GM11168 (cell line): ENCODE measurements around the gene C1D.

Experiments
- in situ Hi-C: fragments of 300-500 bp; cut with MboI; formaldehyde crosslinking; loops from one replicate; pipeline ENCODE4 v1.12.0; 2022; ENCODE audit warnings: low sequenced_read_pairs; ENCODE audit not compliant: unreplicated experiment

The C1D gene

GRCh38 chr2:68059784-68060525, 2.8 kb downstream of the C1D start:
- in situ Hi-C loops: no loop called here

DNA sequence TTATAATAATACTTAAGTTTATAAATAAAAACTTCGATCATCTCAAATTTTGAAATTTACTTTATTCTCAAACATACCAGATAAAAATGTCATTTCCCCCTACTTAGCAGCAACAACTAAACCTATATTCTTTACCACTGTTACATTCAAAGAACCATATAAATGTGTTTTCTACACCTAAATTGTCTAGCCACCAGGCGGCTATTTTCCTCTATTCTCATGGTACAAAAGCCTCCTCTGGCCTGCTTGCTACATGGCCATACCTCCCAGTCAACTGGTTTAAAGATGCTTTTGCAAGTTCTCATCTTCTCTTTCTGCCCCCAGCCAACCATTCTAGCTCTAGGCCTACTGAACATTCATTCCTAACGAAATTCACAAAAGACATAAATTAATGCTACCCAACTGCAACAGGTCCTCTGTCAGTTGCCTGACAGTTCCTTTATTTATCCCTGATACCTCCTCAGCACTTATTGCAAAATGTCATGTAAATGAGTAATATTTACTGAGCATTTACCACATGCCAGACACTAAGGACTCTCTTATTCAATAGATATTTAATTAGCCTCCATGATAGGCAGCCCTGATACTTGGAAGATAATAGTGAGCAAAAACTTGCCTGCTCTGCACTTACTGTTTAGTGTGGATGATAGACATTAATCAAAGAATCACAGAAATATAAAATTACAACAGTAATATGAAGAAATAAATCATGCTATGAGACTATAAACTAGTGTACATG, 5.0 kb downstream of the C1D start:
- in situ Hi-C loops: no loop called here

- in situ Hi-C loops: no loop called here
These were observed 9.9 kb downstream of the C1D start for GRCh38 chr2:68052717-68053422.

DNA sequence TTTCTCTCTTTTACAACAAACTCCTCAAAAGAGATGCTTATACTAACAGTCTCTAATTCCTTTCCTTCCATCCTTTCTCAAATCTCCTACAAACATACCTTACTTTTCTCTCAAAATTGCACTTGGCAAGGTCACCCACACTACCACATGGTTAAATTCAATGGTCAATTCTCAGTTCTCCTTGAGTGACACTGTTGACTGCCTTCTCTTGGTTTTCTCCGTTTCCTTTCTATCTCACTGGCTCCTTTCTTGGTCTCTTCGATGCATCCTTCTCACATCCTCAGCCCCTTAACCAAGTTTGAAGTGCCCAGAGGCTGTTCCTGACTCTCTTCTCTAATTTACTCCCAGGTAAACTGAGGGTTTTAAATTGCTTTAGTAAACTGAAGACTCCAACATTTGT, 12.5 kb downstream of the C1D start:
- in situ Hi-C loops: no loop called here

- in situ Hi-C loops: no loop called here
These were observed 16.1 kb downstream of the C1D start for GRCh38 chr2:68046642-68047240.

GRCh38 chr2:68046224-68046623, 16.6 kb downstream of the C1D start:
- in situ Hi-C loops: no loop called here

DNA sequence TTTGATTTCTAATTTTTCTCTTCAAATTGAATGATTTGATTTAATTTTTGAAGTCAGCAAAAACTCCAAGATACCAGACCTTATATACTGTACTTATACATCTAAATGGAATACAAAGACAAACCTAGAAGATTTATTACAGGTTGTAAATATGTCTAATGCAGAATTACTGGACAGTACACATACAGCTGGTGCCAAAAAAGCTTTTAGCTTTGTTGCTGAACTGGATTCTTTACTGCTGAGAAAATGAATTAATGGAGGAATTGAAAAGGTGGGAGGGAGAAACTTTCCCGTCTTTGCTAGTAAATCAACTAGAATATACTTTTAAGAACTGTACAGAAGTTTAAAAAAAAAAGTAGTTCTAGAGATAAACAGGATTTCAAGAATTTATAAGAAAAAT, 17.5 kb downstream of the C1D start:
- in situ Hi-C loops: no loop called here

- in situ Hi-C loops: no loop called here
These were observed 18.7 kb downstream of the C1D start for GRCh38 chr2:68044099-68044498.

DNA sequence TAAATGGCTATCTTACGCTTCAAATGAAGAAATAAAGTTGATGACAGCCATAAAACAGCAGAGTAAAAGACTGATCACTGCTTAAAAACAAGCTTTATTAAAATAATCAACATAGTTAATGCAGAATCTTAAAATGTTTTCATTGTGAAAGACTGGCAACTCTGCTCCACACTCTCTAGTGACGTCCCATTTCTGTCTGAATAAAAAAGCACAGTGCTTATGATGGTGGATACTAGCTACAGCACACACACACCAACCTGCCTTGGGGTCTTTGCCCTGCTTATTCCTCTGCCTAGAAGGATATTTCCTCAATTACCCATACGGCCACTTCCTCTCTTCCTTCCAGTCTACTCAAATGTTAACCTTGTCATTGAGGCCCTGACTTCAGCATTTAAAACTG, 19.1 kb downstream of the C1D start:
- in situ Hi-C loops: no loop called here

DNA sequence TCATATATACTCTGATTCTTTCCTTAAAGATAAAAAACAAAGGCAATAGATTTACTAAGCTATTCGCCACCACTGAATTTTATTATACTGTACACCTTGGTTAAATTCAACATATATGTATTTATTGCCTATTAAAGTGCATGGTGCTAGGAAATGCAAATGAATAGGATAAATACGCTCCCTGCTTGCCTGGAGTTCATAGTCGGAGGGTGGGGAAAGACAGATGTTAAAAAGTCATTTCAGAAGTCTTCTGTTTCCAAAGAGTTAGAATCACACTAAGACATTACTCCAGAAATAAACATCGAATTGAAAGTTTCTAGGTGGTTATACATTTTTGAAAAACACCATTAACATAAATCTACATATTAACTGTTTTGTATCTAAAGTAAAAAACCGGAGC, 19.8 kb downstream of the C1D start:
- in situ Hi-C loops: no loop called here

DNA sequence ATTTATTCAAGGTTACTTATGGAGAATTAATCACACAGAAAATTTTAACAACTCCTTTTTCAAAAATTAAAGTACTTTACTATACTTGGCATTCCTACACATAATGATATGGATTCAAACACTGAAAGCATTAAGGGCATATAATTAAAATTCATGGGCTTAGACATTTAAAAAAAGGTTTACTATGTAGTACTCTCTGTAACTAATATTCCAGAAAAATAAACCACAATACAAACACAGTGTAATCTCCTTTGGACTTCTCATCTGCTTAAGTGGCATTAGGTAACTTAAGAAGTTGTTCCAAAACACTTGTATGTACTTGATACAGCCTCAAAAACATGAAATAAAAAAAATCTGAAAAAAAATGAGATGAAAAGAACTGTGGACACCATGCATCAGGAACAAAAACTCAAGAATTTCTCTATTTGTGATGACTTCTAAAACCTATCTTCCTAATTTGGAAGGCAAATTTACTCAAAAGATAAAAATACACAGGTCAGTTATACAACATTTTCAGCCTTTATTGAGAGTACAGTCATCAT, 21.0 kb downstream of the C1D start:
- in situ Hi-C loops: no loop called here

GRCh38 chr2:68040078-68040477, 22.7 kb downstream of the C1D start:
- in situ Hi-C loops: no loop called here

DNA sequence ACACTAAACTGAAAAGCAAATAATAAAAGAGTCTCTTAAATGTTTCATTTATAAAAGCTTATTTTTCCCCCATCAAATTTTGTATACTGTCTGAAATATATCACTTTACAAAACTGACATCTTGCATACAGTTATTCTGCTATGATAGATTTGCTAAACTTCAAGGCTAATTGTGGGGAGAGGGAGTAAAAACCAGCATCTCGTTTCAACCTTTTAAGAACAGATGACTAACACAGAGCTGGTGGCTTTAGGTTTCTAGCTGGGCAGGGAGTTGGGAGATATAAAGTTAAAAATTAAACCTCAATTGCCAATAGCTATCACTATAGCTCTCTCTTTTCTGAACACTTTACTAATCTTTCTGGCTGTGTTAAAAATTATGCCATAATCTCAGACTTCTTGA, 23.5 kb downstream of the C1D start:
- in situ Hi-C loops: no loop called here

- in situ Hi-C loops: no loop called here
These were observed 30.1 kb downstream of the C1D start for GRCh38 chr2:68032702-68033101.

- in situ Hi-C loops: no loop called here
These were observed 31.2 kb downstream of the C1D start for GRCh38 chr2:68031542-68032160.

DNA sequence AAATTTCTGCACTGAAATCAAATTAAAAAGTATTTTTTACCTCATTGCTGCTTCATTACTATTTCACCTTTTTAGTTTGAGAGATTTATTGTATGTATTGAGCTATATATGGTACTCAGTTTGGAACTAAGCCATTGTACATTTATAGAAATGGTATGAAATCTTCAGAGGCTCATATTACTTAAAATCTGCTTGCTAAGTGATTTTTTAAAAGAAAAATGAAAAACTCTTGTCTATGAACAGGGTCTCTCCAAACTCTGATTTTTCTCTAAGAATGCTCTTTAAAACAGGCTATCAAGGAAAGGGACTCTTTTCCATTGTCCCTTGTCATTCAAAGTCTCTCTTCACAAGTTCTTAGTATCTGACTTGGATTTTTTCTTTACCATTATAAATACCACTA, 31.8 kb downstream of the C1D start:
- in situ Hi-C loops: no loop called here

DNA sequence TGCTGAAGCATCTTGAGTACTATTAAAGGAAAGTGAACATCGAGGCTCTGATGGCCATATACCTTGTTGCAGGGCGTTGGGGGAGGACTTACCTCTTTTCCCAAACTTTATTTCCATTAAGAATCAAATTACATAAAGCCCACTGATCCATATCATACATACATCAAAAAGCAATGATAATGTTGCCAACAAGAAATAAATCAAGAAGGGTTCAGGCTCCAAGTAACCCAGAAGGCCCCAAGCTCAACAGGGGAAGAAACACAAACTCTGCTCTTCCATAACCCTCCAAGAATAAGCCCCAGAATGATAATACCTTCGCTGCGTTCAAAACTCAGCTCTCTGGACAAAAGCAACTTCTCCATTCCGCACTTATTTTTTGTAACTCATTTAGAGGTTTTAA, 32.3 kb downstream of the C1D start:
- in situ Hi-C loops: no loop called here

DNA sequence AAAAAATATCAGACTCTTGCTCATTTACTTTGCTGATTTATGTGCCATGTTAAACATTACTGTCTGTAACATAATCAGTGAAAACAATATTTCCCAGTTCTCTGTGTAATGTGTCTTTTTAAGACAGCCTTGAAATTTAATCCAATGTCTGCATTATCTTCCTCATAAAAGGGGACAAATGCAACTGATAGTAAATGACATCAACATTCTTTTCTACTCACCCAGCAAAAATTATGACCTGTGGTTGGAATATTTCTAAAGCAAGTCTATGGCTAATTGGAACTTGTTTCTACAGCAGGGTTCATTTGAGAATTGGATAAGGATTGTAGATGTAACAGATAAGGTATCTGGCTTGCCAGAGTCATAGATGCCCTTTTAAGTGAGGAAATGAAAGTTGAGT, 34.8 kb downstream of the C1D start:
- in situ Hi-C loops: no loop called here

GRCh38 chr2:68024450-68024849, 38.4 kb downstream of the C1D start:
- in situ Hi-C loops: no loop called here

DNA sequence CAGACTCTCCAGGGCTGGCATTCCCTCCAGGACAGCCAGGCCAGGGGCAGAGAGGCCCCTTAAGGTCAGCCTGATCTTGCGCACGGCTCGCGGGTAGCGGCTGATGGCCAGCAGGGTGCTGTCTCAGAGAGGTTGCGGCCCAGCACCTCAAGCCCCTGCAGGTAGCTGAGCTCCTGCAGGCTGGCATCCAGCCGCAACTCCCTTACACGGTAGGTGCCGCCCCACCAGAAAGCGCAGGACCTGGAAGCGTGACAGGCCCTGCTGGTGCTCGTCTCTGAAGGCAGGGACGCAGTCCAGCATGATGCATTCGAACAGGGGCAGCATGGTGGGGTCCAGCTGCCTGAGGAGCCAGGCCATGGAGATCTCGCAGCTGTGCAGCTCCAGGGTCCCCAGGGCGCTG, 38.9 kb downstream of the C1D start:
- in situ Hi-C loops: no loop called here
